Mesothelial cell of epicardium (in vitro differentiated cells): ENCODE results near the gene SYNE2. TPM values are rescaled to one million over a fixed set of nuclear protein-coding genes. Genes with fewer than 3 reads are reported as not detected.
"Not testable (repeated sequence)": the region's sequence is repeated elsewhere in the genome, so short reads cannot be mapped to it uniquely, and the experiment has no call there.

Source experiments
- DNase-seq, 2 experiments: peaks; one replicate each; pipeline ENCODE4 v3.0.0; 2021; ENCODE audit warnings: low spot score in 2 of 2; ENCODE audit not compliant: unreplicated experiment in 2 of 2
- H3K27ac Mint-ChIP-seq: 2 replicates; pipeline ENCODE4 v1.8.0; 2021; ENCODE audit warnings: mixed read lengths
- H3K27me3 Mint-ChIP-seq: 2 replicates; pipeline ENCODE4 v1.8.0; 2021; ENCODE audit warnings: low read depth, mixed read lengths
- H3K36me3 Mint-ChIP-seq: 2 replicates; pipeline ENCODE4 v1.8.0; 2021; ENCODE audit warnings: mixed read lengths
- H3K4me1 Mint-ChIP-seq: 2 replicates; pipeline ENCODE4 v1.8.0; 2021; ENCODE audit warnings: mixed read lengths
- H3K4me3 Mint-ChIP-seq: 2 replicates; pipeline ENCODE4 v1.8.0; 2021; ENCODE audit warnings: mild to moderate bottlenecking, moderate library complexity, mixed read lengths
- H3K9me3 Mint-ChIP-seq: 2 replicates; pipeline ENCODE4 v1.8.0; 2021; ENCODE audit warnings: mixed read lengths
- CTCF ChIP-seq: fragments of 200-600 bp; sonication (generic); IDR thresholded peaks from one replicate; pipeline ENCODE4 v1.5.0; 2021; ENCODE audit warnings: antibody characterized with exemption; ENCODE audit not compliant: unreplicated experiment
- total RNA-seq: library from RNA; stranded (reverse); gene quantifications from 3 replicates; pipeline ENCODE4 v1.2.1, GENCODE V29; 2021

SYNE2 gene
- total RNA-seq, 1 donor from 2014 or later, result 87.1 TPM

DNA sequence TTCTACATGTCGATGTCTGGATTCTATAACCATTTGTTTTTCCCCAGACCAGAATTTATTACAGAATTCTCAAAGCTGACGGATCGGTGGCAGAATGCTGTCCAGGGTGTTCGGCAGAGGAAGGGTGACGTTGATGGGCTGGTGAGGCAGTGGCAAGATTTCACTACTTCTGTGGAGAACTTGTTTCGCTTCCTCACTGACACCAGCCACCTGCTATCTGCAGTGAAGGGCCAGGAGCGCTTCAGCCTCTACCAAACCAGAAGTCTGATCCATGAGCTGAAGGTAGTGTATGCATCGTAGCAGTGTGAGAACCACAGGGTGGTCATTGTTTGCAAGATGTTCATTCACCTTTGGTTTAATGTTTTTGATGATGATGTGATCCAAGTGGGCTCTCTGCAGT is 317.4 kb downstream of the SYNE2 start:
- DNase-seq, result no peak
- Mint-ChIP-seq H3K4me1 (no peaks in the 10 kb centered on the region), H3K27me3 (no peaks in the 10 kb centered on the region), H3K9me3 (no peaks in the 10 kb centered on the region), H3K27ac (no peak overlapping the region), H3K4me3 (no peak overlapping the region), H3K36me3 (peaks cover 26% of the 10 kb centered on the region)
- no peak for TF ChIP-seq CTCF

DNA sequence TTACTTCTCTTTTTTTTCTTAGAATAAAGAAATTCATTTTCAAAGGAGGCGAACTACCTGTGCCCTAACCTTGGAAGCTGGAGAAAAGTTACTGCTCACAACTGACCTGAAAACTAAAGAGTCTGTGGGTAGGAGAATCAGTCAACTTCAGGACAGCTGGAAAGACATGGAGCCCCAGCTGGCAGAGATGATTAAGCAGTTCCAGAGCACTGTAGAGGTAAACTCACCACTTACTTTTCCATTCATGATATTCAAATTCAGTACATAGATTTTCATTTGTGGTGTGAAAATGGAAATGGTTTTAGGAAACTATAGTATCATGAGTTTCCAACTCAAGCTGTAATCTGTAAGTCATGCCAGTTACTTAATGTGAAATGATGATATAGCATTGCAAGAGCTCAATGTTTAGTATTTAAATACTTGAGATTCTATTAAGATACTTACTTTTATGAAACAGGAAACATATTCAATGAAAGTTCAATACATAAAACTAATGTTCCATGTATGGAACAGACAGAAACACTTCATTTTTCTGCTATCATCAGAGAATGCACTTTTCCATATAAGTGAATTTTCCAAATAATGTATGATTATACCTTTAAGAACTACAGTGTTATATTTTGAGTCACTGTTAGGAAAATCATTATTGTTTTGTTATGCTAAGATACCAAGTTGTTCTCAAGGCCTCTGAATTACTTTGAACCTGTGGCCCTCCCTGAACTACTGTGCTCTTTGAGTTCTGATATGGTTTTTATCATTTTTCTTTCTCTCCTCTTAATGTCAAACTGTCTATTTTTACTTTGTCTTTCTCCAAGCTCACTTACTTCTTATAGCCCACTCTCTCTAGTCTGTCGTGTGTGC is 322.3 kb downstream of the SYNE2 start:
- no peak for TF ChIP-seq CTCF
- no peaks in the 10 kb centered on the region for H3K27me3 Mint-ChIP-seq

DNA sequence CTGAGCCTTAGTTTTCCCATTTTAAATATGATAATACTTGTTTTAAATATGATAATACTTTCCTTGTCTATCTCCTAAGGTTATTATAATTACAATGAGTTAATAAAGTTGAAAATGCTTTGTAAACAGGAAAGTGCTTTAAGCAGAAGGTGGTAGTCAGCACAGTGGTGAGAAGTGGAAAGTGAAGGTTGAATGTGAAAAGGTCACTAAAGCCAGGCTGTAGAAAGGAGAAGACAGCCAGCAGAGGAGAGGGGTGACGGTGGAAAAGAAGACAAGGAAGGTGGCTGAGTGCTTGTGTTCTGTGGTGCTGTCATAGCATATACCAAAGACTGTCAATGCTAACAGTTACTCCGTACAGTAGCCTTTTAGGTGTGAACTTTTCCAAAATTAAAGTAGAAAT is 323.5 kb downstream of the SYNE2 start:
- Mint-ChIP-seq H3K36me3 (peaks cover 26% of the 10 kb centered on the region), H3K4me3 (no peak overlapping the region), H3K27ac (no peak overlapping the region), H3K9me3 (no peaks in the 10 kb centered on the region), H3K4me1 (peaks cover 2% of the 10 kb centered on the region), H3K27me3 (no peaks in the 10 kb centered on the region)
- no peak for DNase-seq
- no peak for TF ChIP-seq CTCF

More for the DNA sequence above, 322.3 kb downstream of the SYNE2 start:
- H3K9me3 Mint-ChIP-seq, result no peaks in the 10 kb centered on the region
- peaks cover 2% of the 10 kb centered on the region for H3K4me1 Mint-ChIP-seq
- DNase-seq, result no peak
- no peak overlapping the region for H3K4me3 Mint-ChIP-seq
- no peak overlapping the region for H3K27ac Mint-ChIP-seq
- H3K36me3 Mint-ChIP-seq, result peaks cover 26% of the 10 kb centered on the region

DNA sequence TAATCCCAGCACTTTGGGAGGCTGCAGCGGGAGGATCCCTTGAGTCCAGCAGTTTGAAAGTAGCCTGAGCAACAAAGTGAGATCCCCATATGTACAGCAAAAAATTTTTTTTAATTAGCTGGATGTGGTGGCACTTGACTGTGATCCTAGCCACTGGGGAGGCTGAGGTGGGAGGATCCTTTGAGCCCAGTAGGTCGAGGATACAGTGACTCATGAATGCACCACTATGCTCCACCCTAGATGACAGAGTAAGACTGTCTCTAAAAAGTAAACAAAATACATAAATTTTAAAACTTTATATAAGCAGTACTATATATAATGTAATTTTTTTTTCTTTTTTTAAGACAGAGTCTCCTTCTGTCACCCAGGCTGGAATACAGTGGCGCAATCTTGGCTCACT is 326.0 kb downstream of the SYNE2 start:
- Mint-ChIP-seq H3K36me3 (peaks cover 24% of the 10 kb centered on the region), H3K9me3 (no peaks in the 10 kb centered on the region)
- no peak for TF ChIP-seq CTCF

DNA sequence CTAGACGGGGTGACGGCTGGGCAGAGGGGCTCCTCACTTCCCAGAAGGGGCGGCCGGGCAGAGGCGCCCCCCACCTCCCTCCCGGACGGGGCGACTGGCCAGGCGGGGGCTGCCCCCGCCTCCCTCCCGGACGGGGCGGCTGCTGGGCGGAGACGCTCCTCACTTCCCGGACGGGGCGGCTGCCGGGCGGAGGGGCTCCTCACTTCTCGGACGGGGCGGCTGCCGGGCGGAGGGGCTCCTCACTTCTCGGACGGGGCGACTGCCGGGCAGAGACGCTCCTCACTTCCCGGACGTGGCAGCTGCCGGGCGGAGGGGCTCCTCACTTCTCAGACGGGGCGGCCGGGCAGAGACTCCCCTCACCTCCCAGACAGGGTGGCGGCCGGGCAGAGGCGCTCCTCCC is 330.1 kb downstream of the SYNE2 start:
- H3K9me3 Mint-ChIP-seq, H3K4me1 Mint-ChIP-seq, H3K4me3 Mint-ChIP-seq, DNase-seq, H3K27me3 Mint-ChIP-seq, H3K27ac Mint-ChIP-seq: not testable (repeated sequence)
- H3K36me3 Mint-ChIP-seq, result peaks cover 33% of the 10 kb centered on the region

More for the DNA sequence above, 326.0 kb downstream of the SYNE2 start:
- Mint-ChIP-seq H3K4me1 (peaks cover 2% of the 10 kb centered on the region), H3K4me3 (no peak overlapping the region), H3K27ac (no peak overlapping the region), H3K27me3 (no peaks in the 10 kb centered on the region)
- DNase-seq, result no peak

DNA sequence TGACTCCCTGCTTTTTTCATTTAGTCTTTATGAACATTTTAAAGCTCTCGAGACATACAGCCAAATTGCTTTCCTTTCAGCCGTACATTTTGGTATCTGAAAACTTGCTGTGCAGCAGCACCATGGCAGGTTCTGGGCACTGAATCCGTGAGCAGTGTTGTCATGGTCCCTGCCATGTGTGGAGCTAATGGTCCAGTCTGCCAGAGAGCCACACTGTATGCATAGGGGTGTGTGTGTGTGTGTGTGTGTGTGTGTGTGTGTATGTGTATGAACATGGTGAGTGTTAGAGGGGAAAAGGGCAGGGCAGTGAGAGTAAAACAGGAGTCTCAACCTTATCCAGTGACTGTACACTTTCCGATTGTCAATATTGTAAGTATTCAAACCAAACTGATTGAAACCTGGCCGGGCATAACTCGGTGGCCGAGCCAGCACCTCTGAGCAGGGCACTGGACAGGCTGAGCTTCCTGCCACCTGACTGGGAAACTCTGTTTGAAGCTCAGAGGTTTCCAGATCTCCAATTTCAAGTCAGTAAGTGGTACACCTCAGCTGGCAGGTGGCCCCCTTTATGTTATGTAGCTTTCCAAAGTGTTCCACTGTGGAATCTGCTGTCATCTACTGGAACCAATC is 331.4 kb downstream of the SYNE2 start:
- H3K27ac Mint-ChIP-seq, result no peak overlapping the region
- no peak overlapping the region for H3K4me3 Mint-ChIP-seq
- DNase-seq, result no peak
- H3K4me1 Mint-ChIP-seq, result no peaks in the 10 kb centered on the region
- peaks cover 40% of the 10 kb centered on the region for H3K36me3 Mint-ChIP-seq
- no peaks in the 10 kb centered on the region for H3K27me3 Mint-ChIP-seq
- no peak for TF ChIP-seq CTCF
- peaks cover 4% of the 10 kb centered on the region for H3K9me3 Mint-ChIP-seq
